Parathyroid adenoma (tissue), 2 donors: Measurements from ENCODE around the gene RHPN2.
"Not testable (repeated sequence)": the region's sequence is repeated elsewhere in the genome, so short reads cannot be mapped to it uniquely, and the experiment has no call there.

Source experiments
- H2AFZ ChIP-seq: fragments of 300-600 bp; sonication (generic); one replicate; pipeline ENCODE4 v1.7.0; 2017; ENCODE audit warnings: antibody characterized with exemption, mild to moderate bottlenecking
- H3K27ac ChIP-seq: fragments of 300-600 bp; sonication (generic); one replicate; pipeline ENCODE4 v1.7.0; 2017
- H3K27me3 ChIP-seq: fragments of 300-600 bp; sonication (generic); one replicate; pipeline ENCODE4 v1.7.0; 2017; ENCODE audit warnings: low read length; ENCODE audit not compliant: control insufficient read depth, insufficient read depth
- H3K36me3 ChIP-seq: fragments of 300-600 bp; sonication (generic); one replicate; pipeline ENCODE4 v1.7.0; 2017; ENCODE audit warnings: low read length; ENCODE audit not compliant: control insufficient read depth, insufficient read depth
- H3K4me1 ChIP-seq: fragments of 300-600 bp; sonication (generic); one replicate; pipeline ENCODE4 v1.7.0; 2017; ENCODE audit warnings: control low read depth
- H3K4me2 ChIP-seq: fragments of 300-600 bp; sonication (generic); one replicate; pipeline ENCODE4 v1.7.0; 2017; ENCODE audit warnings: low read length
- H3K4me3 ChIP-seq: fragments of 300-600 bp; sonication (generic); one replicate; pipeline ENCODE4 v1.7.0; 2017; ENCODE audit warnings: low read depth, low read length
- H3K79me2 ChIP-seq: fragments of 300-600 bp; sonication (generic); one replicate; pipeline ENCODE4 v1.7.0; 2017; ENCODE audit warnings: control low read depth
- H3K9ac ChIP-seq: fragments of 300-600 bp; sonication (generic); one replicate; pipeline ENCODE4 v1.7.0; 2017; ENCODE audit warnings: mild to moderate bottlenecking
- H3K9me3 ChIP-seq: fragments of 300-600 bp; sonication (generic); one replicate; pipeline ENCODE4 v1.7.0; 2017; ENCODE audit warnings: low read length; ENCODE audit not compliant: control insufficient read depth
- CTCF ChIP-seq: fragments of 300-600 bp; sonication (generic); IDR thresholded peaks from one replicate; pipeline ENCODE4 v1.7.0; 2017; ENCODE audit warnings: antibody characterized with exemption, mild to moderate bottlenecking
- donor health status: primary hyperparathyroidism.

RHPN2 gene

DNA sequence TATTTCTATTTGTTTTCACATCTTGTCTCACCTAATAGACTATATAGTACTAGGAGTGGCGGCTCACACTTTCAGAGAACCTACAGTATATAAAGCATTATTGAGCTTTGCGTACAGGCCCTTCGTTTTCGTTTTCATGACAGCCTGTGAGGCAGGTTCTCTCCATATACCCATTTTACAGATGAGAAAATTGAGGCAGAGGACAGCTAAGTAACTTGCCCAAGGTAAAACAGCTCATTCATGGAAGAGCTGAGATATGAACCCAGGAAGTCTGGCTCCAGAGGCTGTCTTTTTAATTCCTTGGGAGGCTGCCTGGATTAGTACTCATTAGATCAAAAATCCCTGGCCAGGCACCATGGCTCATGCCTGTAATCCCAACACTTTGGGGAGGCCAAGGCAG, 63.8 kb downstream of the RHPN2 start:
- Histone ChIP-seq H3K4me3 (no peak overlapping the region), H3K36me3 (no peaks in the 10 kb centered on the region), H3K27me3 (no peaks in the 10 kb centered on the region), H3K9ac (no peak overlapping the region), H3K9me3 (no peaks in the 10 kb centered on the region), H3K79me2 (peaks cover 6% of the 10 kb centered on the region), H2AFZ (no peak overlapping the region), H3K4me1 (peaks cover 16% of the 10 kb centered on the region), H3K4me2 (no peak overlapping the region), H3K27ac (no peak overlapping the region)
- no peak for TF ChIP-seq CTCF

- Histone ChIP-seq H3K27ac (no peak overlapping the region), H3K9me3 (no peaks in the 10 kb centered on the region), H3K36me3 (no peaks in the 10 kb centered on the region), H3K4me1 (peaks cover 16% of the 10 kb centered on the region), H3K79me2 (peaks cover 6% of the 10 kb centered on the region), H3K27me3 (no peaks in the 10 kb centered on the region), H3K4me3 (no peak overlapping the region), H3K9ac (no peak overlapping the region), H2AFZ (no peak overlapping the region), H3K4me2 (no peak overlapping the region)
- no peak for TF ChIP-seq CTCF
Observed at GRCh38 chr19:33000510-33000909, 64.2 kb downstream of the RHPN2 start.

DNA sequence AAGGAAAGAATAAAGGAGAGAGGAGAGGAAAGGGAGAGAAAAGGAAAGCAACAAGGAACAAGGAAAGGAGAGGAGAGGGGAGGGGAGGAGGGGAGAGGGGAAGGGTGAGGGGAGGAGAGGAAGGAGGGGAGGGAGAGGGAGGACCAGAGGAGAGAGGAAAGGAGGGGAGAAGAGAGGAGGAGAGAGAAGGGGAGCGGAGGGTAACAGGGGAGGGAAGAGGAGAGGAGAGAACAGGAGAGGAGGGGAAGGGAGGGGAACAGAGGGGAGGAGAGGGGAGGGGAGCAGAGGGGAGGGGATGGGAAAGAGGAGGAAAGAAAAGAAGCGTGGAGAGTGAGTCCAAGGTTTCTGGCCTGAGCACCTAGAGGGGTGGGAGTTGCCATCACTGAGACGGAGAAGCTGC, 66.0 kb downstream of the RHPN2 start:
- no peak overlapping the region for H2AFZ ChIP-seq
- peaks cover 6% of the 10 kb centered on the region for H3K79me2 ChIP-seq
- H3K36me3 ChIP-seq: no peaks in the 10 kb centered on the region
- TF ChIP-seq CTCF: no peak
- no peaks in the 10 kb centered on the region for H3K27me3 ChIP-seq
- peaks cover 11% of the 10 kb centered on the region for H3K4me1 ChIP-seq
- H3K4me2 ChIP-seq: no peak overlapping the region
- no peak overlapping the region for H3K9ac ChIP-seq
- H3K4me3 ChIP-seq: no peak overlapping the region
- no peak overlapping the region for H3K27ac ChIP-seq
- no peaks in the 10 kb centered on the region for H3K9me3 ChIP-seq

- Histone ChIP-seq H3K4me3 (no peak overlapping the region), H3K36me3 (no peaks in the 10 kb centered on the region), H3K9me3 (no peaks in the 10 kb centered on the region), H3K27me3 (no peaks in the 10 kb centered on the region), H2AFZ (no peak overlapping the region), H3K9ac (no peak overlapping the region), H3K4me2 (no peak overlapping the region), H3K79me2 (peaks cover 6% of the 10 kb centered on the region), H3K4me1 (peaks cover 9% of the 10 kb centered on the region), H3K27ac (no peak overlapping the region)
- no peak for TF ChIP-seq CTCF
Observed at GRCh38 chr19:32997716-32998355, 66.9 kb downstream of the RHPN2 start.

GRCh38 chr19:32997061-32997464, 67.6 kb downstream of the RHPN2 start:
- H3K79me2 ChIP-seq, H2AFZ ChIP-seq, H3K27me3 ChIP-seq, H3K4me2 ChIP-seq, H3K4me3 ChIP-seq, H3K9me3 ChIP-seq, H3K36me3 ChIP-seq, H3K4me1 ChIP-seq, H3K9ac ChIP-seq, H3K27ac ChIP-seq: not testable (repeated sequence)

GRCh38 chr19:32995966-32996365, 68.7 kb downstream of the RHPN2 start:
- not testable (repeated sequence) for H3K79me2 ChIP-seq, H3K4me1 ChIP-seq, H3K27ac ChIP-seq, H3K4me3 ChIP-seq, H3K27me3 ChIP-seq, H3K9me3 ChIP-seq, H3K9ac ChIP-seq, H3K4me2 ChIP-seq, H2AFZ ChIP-seq, H3K36me3 ChIP-seq
